Astrocyte of the spinal cord (primary cell): ENCODE measurements around the gene SPI1.

Source experiments
- DNase-seq: peaks from one replicate; pipeline ENCODE4 v3.0.0; 2011; ENCODE audit warnings: low read depth, low spot score
- H3K4me3 ChIP-seq: 2 replicates; pipeline ENCODE4 v1.5.1; 2011; ENCODE audit warnings: low read depth, mild to moderate bottlenecking, low read length, moderate library complexity
- CTCF ChIP-seq: IDR thresholded peaks from 2 replicates; pipeline ENCODE4 v1.5.1; 2012; ENCODE audit warnings: low read depth, mild to moderate bottlenecking, low read length, inconsistent platforms
- in situ Hi-C: cut with HindIII; loops from 2 replicates; pipeline ENCODE4 v1.10.0; 2017; ENCODE audit warnings: low sequenced_read_pairs

The SPI1 gene

DNA sequence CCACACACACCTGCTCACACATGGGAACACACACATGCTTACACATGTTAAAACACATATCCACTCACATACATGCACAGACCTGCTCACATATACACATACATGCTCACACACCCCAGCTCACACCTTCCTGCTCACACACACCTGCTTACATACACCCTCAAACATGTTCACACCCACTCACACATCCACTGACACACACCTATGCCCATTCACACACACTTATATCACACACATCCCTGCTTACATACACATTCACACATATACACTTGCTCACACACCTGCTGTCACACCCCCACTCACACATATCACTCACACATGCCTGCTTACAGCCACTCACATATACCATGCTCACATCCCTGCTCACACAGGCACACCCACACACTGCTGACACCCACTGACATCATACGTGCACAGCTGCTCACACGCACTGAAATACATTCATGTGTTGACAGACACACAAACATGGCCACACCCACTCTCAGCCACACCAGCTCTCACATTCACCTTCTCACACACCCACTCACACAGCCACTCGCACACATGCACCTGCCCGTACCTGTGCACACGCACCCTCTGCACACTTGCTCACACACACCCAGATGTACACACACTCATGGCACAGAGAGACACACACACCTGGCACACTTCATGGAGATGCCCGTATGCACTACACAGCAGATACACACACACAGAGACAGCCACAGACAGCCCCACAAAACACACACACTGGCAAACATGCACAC, 20.2 kb downstream of the SPI1 start:
- DNase-seq, result no peak
- in situ Hi-C loops, result no loop called here
- no peak for TF ChIP-seq CTCF
- H3K4me3 ChIP-seq, result no peak overlapping the region

- no peak overlapping the region for H3K4me3 ChIP-seq
- in situ Hi-C loops, result no loop called here
- TF ChIP-seq CTCF, result no peak
- no peak for DNase-seq
These were observed 21.4 kb downstream of the SPI1 start for GRCh38 chr11:47356998-47357329.

GRCh38 chr11:47356129-47356997, 22.0 kb downstream of the SPI1 start:
- H3K4me3 ChIP-seq, result no peak overlapping the region
- no peak for TF ChIP-seq CTCF
- DNase-seq, result no peak
- in situ Hi-C loops, result no loop called here

DNA sequence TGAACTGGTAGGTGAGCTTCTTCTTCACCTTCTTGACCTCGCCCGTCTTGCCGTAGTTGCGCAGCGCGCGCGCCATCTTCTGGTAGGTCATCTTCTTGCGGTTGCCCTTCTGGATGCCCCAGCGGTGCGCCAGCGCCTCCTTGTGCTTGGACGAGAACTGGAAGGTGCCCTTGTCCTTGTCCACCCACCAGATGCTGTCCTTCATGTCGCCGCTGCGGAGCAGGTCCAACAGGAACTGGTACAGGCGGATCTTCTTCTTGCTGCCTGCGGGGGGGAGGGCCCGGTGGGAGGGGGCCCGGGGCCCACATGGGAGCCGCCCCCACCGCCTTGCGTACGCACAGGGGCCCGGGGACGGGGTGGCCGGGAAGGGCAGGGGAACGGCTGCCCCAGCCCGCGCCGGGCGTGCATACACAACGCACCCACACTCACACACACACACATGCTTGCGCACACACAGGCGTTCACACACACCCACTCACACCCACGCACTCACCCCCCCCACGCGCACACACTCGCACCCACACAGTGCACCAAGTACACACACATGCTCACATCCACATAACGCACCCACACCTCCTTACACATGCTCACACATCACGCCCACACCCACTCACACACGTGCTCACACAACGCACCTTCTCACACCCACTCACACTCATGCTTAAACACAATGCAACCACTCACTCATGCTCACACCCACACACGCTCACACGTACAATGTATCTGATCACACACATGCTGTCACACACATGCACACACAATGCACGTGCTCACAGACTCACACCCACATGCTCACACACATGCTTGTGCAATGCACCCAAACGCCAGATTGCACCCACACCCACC, 22.8 kb downstream of the SPI1 start:
- H3K4me3 ChIP-seq, result peak overlapping the region; percentile 6
- in situ Hi-C loops, result no loop called here
- TF ChIP-seq CTCF, result peak; percentile 98
- DNase-seq, result peak; percentile 88

- peak overlapping the region; percentile 6 for H3K4me3 ChIP-seq
- no peak for DNase-seq
- no peak for TF ChIP-seq CTCF
- in situ Hi-C loops, result no loop called here
These were observed 23.4 kb downstream of the SPI1 start for GRCh38 chr11:47354913-47355282.

DNA sequence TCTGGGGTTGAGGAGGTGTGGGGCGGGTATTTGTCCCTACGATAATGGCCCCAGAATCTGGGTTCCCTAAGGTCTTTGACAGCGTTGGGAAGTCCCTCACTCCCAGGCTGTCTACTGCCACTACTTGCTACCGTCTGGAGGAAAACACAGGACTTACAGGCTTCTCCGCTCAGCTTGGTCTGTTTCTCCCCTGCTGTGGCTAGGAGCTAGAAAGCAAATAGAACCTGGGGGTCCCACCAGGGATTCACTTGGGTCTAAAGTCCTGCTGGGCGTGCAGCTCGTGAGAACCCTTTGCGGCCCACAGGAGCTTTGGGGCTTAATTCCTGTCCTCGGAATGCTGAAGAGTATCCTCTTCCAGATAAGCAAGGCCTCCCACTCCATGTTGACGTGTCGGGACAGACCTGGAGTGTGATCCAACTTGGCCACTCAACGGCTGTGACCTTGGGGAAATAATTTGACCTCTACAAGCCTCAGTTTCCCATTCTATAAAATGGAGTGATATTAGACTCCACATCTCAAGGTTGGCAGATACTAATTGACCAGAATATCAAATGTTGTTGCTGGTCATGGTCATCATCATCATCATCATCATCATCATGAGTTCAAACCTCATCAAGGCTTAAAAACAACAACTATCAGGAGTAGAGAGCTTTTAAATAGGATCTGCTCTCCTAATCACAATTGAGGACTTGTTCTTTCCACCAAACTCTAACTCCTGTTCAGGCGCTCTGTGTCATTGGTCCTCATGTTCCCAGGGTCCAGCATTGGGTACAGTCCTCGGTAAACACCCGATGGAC, 24.2 kb downstream of the SPI1 start:
- no peak for TF ChIP-seq CTCF
- in situ Hi-C loops, result no loop called here
- DNase-seq, result no peak
- no peak overlapping the region for H3K4me3 ChIP-seq
